ENCODE results near the gene CMTM2. TPM values are rescaled to one million over a fixed set of nuclear protein-coding genes. Genes with fewer than 3 reads are reported as not detected.
A peak's percentile ranks its signal among the peaks of the same experiment; 100 is the strongest.
"Not testable (repeated sequence)": the region's sequence is repeated elsewhere in the genome, so short reads cannot be mapped to it uniquely, and the experiment has no call there.

The CMTM2 gene
- total and polyA plus RNA-seq, 4 donors = 1.3 TPM; not detected in 3

DNA sequence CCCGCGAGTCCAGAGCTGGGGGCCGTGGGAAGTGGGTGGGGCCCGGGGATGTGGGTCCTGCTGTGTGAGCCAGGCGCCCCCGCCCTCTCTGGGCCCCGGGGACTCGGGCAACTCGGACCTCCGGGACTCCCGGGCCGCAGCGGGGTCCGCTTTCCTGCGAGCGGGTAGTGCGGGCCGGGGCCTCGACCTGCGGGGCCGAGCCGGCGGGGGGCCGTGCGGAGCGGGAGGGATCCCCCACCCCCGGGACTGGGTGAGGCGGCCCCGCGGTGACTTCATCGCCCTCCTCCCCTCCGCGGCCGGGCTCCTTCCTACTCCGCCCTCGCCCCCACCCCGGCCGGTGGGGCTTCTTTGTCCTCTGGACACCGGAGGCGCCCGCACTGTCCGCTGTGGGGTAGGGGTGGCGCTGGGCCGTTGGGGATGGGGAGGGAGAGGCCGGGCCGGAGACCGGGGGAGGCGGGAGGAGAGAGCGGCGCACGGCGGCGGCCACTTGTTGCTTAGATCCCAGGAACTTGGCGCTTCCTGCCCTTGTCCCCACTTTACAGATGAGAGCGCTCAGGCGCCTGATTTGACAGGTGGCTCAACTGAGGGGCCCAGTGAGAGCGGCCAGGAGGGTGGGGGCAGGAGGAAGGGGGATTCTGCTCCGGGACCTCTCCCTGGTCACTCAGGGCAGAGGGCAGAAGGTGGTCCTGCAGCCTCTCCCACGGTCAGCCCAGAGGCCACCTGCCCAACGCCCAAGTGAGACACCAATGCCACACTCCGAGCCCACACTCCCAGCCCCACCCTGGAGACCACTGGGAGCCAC is 26.1 kb downstream of the CMTM2 start:
- intact Hi-C loops (cut with DNase I) = loop anchor here (5.0 kb wide), 3 partner anchors 147 to 262 kb away; partner anchors contain the start of gene DYNC1LI2 (in 1 of the 2)
- DNase-seq (peak; percentile 81 to 88), ATAC-seq (ENCODE audit: low FRiP score) (peak; percentile 55)
- H3K27me3 ChIP-seq (ENCODE audit: control insufficient read depth in 1 of 2, insufficient read depth in 2 of 2, low read length in 1 of 2) = no peaks in the 10 kb centered on the region
- peak overlapping the region; percentile 69 to 75 for H3K4me3 ChIP-seq (ENCODE audit: low read length in 2 of 2)
- no peaks in the 10 kb centered on the region for H3K9me3 ChIP-seq (ENCODE audit: control insufficient read depth, low read length)
- H3K36me3 ChIP-seq (ENCODE audit: control insufficient read depth in 1 of 2, insufficient read depth in 2 of 2, low read length in 1 of 2) = no peaks in the 10 kb centered on the region
- peak overlapping the region; percentile 62 to 70 for H3K27ac ChIP-seq (ENCODE audit: low read depth in 1 of 2, low read length in 2 of 2)
- H3K4me1 ChIP-seq (ENCODE audit: control insufficient read depth in 1 of 2, insufficient read depth in 2 of 2, low read length in 2 of 2) = no peaks in the 10 kb centered on the region
- WGBS, 2 donors = 6% methylated on average over 49 to 61 of the region's 61 CpGs

DNA sequence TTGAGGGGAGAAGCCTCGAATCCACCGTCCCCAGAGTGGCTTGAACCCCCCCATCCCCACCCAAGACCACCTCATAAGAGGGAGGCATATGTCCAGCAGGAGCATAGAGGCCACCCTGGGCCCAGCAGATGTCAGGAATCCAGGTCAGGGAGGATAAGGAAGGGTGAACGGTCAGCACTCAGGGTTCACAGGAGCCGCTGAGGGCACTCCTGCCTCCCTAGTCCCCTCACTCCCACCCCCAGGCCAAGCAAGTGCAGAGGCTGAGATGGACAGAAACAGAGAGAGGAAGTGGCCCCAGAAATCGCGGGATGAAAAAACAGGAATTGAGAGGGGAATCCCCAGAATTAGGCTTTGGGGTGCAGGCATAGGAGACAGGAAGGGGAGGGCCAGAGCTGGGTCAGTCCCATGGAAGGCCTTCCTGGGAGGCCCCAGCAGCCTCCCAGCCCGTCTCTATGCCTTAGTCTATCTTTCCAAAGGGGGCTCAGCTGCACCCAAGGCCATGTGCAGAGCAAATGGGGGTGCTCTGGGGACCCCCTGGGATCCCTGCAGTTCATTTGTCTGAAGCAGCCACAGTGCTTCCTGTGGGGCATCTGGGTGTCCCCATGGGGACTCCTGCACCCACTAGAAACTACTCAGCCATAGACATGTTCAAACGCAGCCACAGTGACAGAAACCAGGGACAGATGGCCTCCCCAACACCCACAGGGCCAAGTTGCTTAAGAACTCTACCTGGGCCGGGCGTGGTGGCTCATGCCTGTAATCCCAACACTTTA is 26.9 kb downstream of the CMTM2 start:
- WGBS, 2 donors = 73 to 75% methylated on average over 10 of the region's 10 CpGs
- intact Hi-C loops (cut with DNase I) = loop anchor here (5.0 kb wide), 3 partner anchors 146 to 261 kb away; partner anchors contain the start of gene DYNC1LI2 (in 1 of the 2)
- no peak for ATAC-seq (ENCODE audit: low FRiP score)
- Histone ChIP-seq H3K27ac (ENCODE audit: low read depth in 1 of 2, low read length in 2 of 2) (peak overlapping the region; percentile 62 to 70), H3K36me3 (ENCODE audit: control insufficient read depth in 1 of 2, insufficient read depth in 2 of 2, low read length in 1 of 2) (no peaks in the 10 kb centered on the region), H3K4me3 (ENCODE audit: low read length in 2 of 2) (no peak overlapping the region), H3K4me1 (ENCODE audit: control insufficient read depth in 1 of 2, insufficient read depth in 2 of 2, low read length in 2 of 2) (no peaks in the 10 kb centered on the region), H3K9me3 (ENCODE audit: control insufficient read depth, low read length) (no peaks in the 10 kb centered on the region), H3K27me3 (ENCODE audit: control insufficient read depth in 1 of 2, insufficient read depth in 2 of 2, low read length in 1 of 2) (no peaks in the 10 kb centered on the region)
- no peak for DNase-seq

DNA sequence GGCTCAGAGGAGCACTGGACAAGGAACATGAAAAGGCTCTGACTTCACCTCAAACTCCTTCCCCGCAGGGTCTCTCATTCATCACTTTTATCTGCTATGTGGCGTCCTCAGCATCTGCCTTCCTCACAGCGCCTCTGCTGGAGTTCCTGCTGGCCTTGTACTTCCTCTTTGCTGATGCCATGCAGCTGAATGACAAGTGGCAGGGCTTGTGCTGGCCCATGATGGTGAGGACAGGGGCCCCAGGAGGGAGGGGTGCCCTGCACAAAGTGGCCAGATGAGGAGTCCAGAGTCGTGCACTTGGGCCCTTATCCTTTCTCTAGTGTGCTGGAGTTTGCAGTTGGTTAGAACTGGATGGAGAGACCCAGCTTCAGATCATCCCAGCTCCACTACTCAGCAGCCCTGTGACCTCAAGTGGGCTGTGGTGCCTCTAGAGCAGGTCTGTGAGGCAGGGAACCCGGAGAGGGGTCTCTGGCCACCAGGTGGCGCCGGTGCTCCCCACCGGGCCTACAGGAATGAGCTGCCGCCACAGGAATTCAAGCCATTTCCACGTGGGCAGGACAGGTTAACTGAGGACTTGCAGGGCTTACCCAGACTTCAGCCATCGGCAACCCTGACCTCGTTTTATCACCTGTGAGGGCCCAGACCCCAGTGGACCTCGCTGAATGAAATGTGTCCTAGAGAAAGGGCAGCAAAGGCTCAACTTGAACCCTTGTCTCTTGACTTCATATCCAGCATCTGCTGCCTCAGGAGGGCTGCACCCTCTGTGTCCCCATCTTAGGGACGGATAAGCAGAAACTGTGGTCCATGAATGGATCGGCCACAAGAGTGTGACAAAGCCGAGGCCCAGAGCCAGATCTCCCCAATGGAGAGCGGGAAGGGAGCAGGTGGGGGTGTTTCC is 29.2 kb downstream of the CMTM2 start:
- no peaks in the 10 kb centered on the region for H3K4me1 ChIP-seq (ENCODE audit: control insufficient read depth in 1 of 2, insufficient read depth in 2 of 2, low read length in 2 of 2)
- no peaks in the 10 kb centered on the region for H3K36me3 ChIP-seq (ENCODE audit: control insufficient read depth in 1 of 2, insufficient read depth in 2 of 2, low read length in 1 of 2)
- no peaks in the 10 kb centered on the region for H3K9me3 ChIP-seq (ENCODE audit: control insufficient read depth, low read length)
- H3K27ac ChIP-seq (ENCODE audit: low read depth in 1 of 2, low read length in 2 of 2) = no peak overlapping the region
- WGBS, 2 donors = 27 to 30% methylated on average over 17 of the region's 17 CpGs
- ATAC-seq (ENCODE audit: low FRiP score) (peak; percentile 69), DNase-seq (peak; percentile 90 to 96)
- intact Hi-C loops (cut with DNase I) = loop anchor here (2.0 to 5.0 kb wide), 5 partner anchors 40 to 259 kb away; partner anchors contain the start of gene DYNC1LI2 (in 1 of the 2)
- no peak overlapping the region for H3K4me3 ChIP-seq (ENCODE audit: low read length in 2 of 2)
- no peaks in the 10 kb centered on the region for H3K27me3 ChIP-seq (ENCODE audit: control insufficient read depth in 1 of 2, insufficient read depth in 2 of 2, low read length in 1 of 2)

DNA sequence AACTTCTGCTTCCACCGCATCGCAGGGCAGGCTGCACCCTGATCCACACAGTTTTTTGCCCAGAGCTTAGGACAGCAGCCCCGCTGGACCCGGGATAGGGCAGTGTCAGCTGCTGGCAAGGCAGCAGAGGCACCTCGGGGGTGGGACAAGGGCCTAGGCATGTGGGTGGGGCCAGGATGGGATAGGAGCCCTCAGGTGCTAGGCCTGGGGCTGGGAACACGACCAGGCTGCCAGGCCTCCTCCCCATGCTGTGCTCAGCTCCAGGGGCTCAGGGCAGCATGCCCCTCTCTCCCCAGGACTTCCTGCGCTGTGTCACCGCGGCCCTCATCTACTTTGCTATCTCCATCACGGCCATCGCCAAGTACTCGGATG is 29.9 kb downstream of the CMTM2 start:
- no peak overlapping the region for H3K4me3 ChIP-seq (ENCODE audit: low read length in 2 of 2)
- no peaks in the 10 kb centered on the region for H3K36me3 ChIP-seq (ENCODE audit: control insufficient read depth in 1 of 2, insufficient read depth in 2 of 2, low read length in 1 of 2)
- H3K27me3 ChIP-seq (ENCODE audit: control insufficient read depth in 1 of 2, insufficient read depth in 2 of 2, low read length in 1 of 2) = no peaks in the 10 kb centered on the region
- intact Hi-C loops (cut with DNase I) = loop anchor here (2.0 to 5.0 kb wide), 5 partner anchors 40 to 258 kb away; partner anchors contain the start of gene DYNC1LI2 (in 1 of the 2)
- H3K4me1 ChIP-seq (ENCODE audit: control insufficient read depth in 1 of 2, insufficient read depth in 2 of 2, low read length in 2 of 2) = no peaks in the 10 kb centered on the region
- WGBS, 2 donors = 81 to 84% methylated on average over 12 of the region's 12 CpGs
- no peak overlapping the region for H3K27ac ChIP-seq (ENCODE audit: low read depth in 1 of 2, low read length in 2 of 2)
- no peaks in the 10 kb centered on the region for H3K9me3 ChIP-seq (ENCODE audit: control insufficient read depth, low read length)
- no peak for DNase-seq
- no peak for ATAC-seq (ENCODE audit: low FRiP score)

DNA sequence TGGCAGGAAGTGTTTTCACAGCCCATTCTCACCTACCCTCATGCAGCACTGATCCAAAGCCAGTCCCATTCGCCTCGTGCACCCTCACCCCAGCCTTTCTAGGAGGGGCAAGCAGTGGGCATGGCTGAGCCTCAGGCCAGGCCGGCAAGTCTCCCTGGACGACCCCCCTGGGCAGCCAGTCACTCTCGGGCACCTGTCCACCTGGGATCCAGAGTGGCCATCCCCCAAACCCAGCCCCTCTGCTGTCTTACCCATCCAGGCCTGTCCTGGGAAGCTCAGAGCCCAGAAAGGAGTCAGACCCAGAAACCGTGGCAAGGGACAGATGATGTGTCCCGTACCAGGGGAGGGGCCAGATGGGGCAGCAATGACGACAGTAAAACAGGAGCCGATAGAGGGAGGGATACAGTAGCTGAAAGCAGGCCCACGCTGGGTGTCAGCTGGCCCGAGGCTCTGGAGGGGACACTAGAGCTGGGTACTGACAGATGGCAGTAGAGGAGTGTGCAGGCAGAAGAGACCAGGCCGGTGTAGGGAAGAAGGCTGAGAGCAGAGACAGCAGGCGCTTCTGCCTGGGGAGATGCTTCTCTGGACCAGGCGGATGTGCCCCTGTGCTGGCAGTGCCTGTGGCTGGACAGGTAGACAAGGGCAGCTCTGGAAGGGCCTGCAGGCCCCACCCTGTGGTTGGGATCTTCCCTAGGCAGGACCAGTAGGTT is 31.0 kb downstream of the CMTM2 start:
- intact Hi-C loops (cut with DNase I) = no loop called here
- H3K9me3 ChIP-seq (ENCODE audit: control insufficient read depth, low read length) = no peaks in the 10 kb centered on the region
- no peak overlapping the region for H3K4me3 ChIP-seq (ENCODE audit: low read length in 2 of 2)
- H3K4me1 ChIP-seq (ENCODE audit: control insufficient read depth in 1 of 2, insufficient read depth in 2 of 2, low read length in 2 of 2) = no peaks in the 10 kb centered on the region
- no peak for ATAC-seq (ENCODE audit: low FRiP score)
- H3K36me3 ChIP-seq (ENCODE audit: control insufficient read depth in 1 of 2, insufficient read depth in 2 of 2, low read length in 1 of 2) = no peaks in the 10 kb centered on the region
- no peaks in the 10 kb centered on the region for H3K27me3 ChIP-seq (ENCODE audit: control insufficient read depth in 1 of 2, insufficient read depth in 2 of 2, low read length in 1 of 2)
- no peak for DNase-seq
- WGBS, 2 donors = 84 to 85% methylated on average over 11 to 14 of the region's 14 CpGs
- no peak overlapping the region for H3K27ac ChIP-seq (ENCODE audit: low read depth in 1 of 2, low read length in 2 of 2)

- ATAC-seq (ENCODE audit: low FRiP score); DNase-seq; H3K4me1 ChIP-seq (ENCODE audit: control insufficient read depth in 1 of 2, insufficient read depth in 2 of 2, low read length in 2 of 2); H3K9me3 ChIP-seq (ENCODE audit: control insufficient read depth, low read length); H3K4me3 ChIP-seq (ENCODE audit: low read length in 2 of 2); H3K36me3 ChIP-seq (ENCODE audit: control insufficient read depth in 1 of 2, insufficient read depth in 2 of 2, low read length in 1 of 2); H3K27ac ChIP-seq (ENCODE audit: low read depth in 1 of 2, low read length in 2 of 2); H3K27me3 ChIP-seq (ENCODE audit: control insufficient read depth in 1 of 2, insufficient read depth in 2 of 2, low read length in 1 of 2); intact Hi-C loops (cut with DNase I): not testable (repeated sequence)
- 93% methylated on average over 8 of the region's 8 CpGs for WGBS, 2 donors
Observed at GRCh38 chr16:66611911-66612310, 32.6 kb downstream of the CMTM2 start.

DNA sequence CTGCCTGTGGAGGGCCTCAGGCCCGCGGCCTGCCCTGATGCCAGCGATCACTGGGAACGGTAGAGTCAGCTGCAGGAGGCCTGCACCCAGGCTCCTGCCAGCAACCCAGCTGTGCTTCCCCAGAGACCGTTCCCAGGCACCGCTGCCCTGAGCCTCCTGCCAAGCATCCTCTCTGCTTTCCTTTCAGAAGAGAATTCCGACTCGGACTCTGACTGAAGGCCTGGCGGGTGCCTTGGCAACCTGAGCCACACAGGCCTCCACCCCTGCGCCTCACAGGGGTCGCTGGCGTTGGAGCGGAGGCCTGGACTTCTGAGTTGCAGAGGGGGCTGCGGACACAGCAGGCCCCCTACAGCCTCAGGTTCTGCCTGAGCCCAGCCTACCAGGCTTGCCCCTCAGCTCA is 33.2 kb downstream of the CMTM2 start:
- Histone ChIP-seq H3K4me1 (ENCODE audit: control insufficient read depth in 1 of 2, insufficient read depth in 2 of 2, low read length in 2 of 2) (no peaks in the 10 kb centered on the region), H3K27ac (ENCODE audit: low read depth in 1 of 2, low read length in 2 of 2) (no peak overlapping the region), H3K36me3 (ENCODE audit: control insufficient read depth in 1 of 2, insufficient read depth in 2 of 2, low read length in 1 of 2) (no peaks in the 10 kb centered on the region), H3K4me3 (ENCODE audit: low read length in 2 of 2) (no peak overlapping the region), H3K27me3 (ENCODE audit: control insufficient read depth in 1 of 2, insufficient read depth in 2 of 2, low read length in 1 of 2) (no peaks in the 10 kb centered on the region), H3K9me3 (ENCODE audit: control insufficient read depth, low read length) (no peaks in the 10 kb centered on the region)
- WGBS, 2 donors = 39 to 57% methylated on average over 14 of the region's 14 CpGs
- DNase-seq (no peak), ATAC-seq (ENCODE audit: low FRiP score) (no peak)
- intact Hi-C loops (cut with DNase I) = no loop called here
